ENCODE results near the gene TMED8.
"Not testable (repeated sequence)": the region's sequence is repeated elsewhere in the genome, so short reads cannot be mapped to it uniquely, and the experiment has no call there.

The TMED8 gene, protein sequence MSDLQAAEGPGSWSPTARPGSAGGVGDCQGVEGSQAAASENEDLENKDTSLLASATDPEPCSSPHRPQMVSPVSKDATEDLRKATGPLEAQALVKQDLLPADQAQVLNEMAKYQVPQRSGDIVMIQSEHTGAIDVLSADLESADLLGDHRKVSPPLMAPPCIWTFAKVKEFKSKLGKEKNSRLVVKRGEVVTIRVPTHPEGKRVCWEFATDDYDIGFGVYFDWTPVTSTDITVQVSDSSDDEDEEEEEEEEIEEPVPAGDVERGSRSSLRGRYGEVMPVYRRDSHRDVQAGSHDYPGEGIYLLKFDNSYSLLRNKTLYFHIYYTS

DNA sequence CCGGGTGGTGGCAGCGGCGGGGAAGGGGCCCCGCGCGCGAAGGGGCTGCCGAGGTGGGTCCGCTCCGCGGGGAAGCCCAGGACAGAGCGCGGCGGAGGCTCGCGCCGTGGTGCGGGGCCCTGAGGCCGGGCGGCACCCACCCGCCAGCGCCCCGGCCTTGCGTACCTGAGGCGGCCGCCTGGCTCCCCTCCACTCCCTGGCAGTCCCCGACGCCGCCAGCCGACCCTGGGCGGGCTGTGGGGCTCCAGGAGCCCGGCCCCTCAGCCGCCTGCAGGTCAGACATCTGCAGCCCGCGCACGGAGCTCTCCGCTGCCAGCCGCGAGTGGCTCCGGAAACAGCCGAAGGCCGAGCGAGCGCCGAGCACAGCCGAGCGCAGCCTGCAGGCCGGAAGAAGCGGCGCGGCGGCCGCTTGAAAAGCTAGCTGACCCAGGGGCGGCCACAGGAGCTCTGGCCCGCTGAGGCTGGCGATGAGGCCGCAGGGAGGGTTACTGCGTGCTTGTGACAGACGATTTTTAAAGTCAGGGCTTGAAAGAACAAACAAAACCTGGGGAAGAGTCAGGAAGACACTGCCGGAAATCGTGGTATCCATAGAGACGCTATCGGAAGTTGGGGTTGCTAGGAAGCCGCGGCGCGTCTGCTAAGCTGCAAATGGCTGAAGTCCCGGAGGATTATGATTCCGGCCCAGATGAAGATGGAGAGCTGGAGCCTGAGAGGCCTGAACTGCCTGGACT lies at the start of gene TMED8, which contains the start of gene SAMD15:
Gene TMED8, minus strand, starts transcription at position 324 of the 731 bp plus-strand sequence. Its CDS starts 41 bp downstream, at position 283.
Gene SAMD15, plus strand, starts transcription at position 609 of the 731 bp plus-strand sequence. Its CDS starts 40 bp downstream, at position 649.
- DNase-seq = peak; percentile 78

DNA sequence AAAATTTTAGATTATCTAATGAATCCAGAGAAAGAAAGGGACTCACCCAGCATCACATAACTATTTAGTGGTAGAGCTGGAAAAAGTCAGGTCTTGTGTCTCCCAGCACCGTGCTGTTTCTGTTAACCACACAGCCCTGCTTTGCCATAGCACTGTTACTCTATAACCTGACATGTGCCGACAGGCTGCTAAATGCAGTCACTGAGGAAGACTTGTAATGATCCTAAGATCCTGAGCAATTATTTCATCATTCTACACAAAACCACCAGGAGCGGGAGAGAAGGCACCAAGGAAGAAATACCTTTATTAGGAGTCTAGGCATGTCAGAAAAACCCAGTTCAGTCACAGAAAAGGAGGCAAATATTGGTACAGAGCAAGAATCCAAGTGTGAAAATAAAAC lies 49.5 kb upstream of the TMED8 start:
- no peak for DNase-seq

DNA sequence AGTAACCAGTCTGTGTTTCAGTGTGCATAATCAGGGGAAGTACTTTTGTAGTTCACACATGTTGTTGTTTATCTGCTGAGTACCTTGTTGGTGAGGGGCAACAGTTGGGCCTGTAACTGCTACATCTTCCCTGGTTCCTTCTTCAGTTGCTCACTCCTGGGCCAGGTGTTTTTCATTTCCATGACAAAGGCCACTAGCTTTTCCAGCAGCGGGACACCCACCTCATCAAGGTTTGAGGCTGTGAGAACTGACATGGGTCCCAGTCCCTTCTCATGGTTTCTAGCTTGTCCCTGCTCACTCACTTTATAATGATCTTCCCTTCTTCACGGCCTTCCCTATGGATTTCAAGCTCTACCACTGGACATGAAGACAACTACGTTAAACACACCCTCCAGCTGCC lies 48.0 kb upstream of the TMED8 start:
- no peak for DNase-seq

DNA sequence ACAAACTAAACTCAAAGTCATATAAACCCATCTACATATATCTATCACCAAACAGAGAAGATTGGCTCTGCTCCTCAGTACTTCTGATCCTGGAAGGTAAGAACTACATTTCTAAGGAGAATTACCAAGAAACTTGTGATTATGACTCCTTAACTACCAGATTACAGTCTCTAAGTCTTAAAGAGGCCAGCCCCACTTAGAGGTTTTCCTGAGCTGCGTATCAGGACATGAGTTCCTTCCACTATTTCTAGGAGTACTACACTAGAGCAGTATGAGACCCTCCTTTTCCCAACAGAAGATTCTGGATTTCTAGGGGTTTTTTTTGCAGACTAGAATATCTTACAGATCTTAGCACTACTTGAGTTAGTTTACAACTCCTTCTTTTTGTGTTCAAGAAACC lies 46.5 kb upstream of the TMED8 start, which contains the start of gene NOXRED1:
Gene NOXRED1, minus strand, starts transcription at position 101 of the 400 bp plus-strand sequence. CDS start 634 bp downstream, outside the sequence.
- DNase-seq = no peak

DNA sequence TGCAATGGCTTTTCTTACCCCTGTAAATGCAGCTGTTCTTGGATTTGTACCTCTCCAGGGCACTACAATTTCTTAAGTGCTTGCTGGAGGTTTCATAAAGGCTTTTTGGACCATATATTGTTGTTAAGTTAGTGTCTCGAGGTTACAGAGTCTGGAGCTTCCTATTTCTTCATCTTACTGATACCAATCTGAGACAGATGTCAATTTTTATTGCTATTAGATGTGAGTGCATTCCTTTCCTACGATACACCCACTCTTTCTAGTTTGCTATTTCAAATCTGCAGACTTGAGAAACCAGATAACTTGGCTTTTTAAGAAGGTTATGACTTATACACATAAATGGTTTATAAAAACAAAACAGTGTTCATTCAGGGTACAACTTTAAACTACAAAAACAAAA lies 44.3 kb upstream of the TMED8 start:
- no peak for DNase-seq

DNA sequence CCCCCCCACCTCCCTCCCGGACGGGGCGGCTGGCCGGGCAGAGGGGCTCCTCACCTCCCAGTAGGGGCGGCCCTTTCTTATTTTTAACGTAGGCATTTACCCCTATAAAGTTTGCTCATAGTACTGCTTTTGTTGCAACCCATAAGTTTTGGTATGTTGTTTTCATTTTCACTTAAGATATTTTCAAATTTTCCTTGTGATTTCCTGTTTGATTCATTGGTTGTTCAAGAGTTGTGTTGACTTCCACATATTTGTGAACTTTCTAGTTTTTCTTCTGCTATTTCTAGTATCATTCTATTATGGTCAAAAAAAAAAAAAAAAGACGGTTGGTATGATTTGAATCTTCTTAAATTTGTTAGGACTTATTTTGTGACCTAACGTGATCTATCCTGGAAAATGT lies 39.9 kb upstream of the TMED8 start:
- peak; percentile 33 for DNase-seq

DNA sequence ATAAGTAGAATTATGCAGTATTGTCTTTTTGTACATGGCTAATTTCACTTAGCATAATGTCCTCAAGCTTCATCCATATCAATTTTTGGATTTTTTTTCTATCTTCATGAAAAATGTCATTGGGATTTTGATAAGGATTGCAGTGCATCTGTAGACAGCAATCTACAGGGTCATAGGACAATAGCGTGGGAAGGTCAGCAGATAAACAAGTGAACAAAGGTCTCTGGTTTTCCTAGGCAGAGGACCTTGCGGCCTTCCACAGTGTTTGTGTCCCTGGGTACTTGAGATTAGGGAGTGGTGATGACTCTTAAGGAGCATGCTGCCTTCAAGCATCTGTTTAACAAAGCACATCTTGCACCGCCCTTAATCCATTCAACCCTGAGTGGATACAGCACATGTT lies 39.2 kb upstream of the TMED8 start:
- DNase-seq = not testable (repeated sequence)

DNA sequence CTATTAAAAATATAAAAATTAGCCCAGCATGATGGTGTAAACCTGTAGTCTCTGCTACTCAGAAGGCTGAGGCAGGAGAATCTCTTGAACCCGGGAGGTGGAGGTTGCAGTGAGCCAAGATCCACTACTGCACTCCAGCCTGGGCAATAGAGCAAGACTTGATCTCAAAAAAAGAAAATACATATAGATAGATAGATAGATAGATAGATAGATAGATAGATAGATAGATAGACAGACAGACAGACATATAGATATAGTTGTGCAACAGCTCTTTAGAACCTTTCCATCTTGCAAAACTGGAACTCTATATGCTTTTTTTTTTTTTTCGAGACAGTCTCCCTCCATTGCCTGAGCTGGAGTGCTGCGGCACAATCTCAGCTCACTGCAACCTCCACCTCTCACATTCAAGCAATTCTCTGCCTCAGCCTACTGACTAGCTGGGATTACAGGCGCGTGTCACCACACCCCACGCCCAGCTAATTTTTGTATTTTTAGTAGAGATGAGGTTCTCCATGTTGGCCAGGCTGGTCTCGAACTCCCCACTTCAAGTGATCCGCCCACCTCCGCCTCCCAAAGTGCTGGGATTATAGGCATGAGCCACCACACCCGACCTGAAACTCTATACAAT lies 38.6 kb upstream of the TMED8 start:
- not testable (repeated sequence) for DNase-seq

DNA sequence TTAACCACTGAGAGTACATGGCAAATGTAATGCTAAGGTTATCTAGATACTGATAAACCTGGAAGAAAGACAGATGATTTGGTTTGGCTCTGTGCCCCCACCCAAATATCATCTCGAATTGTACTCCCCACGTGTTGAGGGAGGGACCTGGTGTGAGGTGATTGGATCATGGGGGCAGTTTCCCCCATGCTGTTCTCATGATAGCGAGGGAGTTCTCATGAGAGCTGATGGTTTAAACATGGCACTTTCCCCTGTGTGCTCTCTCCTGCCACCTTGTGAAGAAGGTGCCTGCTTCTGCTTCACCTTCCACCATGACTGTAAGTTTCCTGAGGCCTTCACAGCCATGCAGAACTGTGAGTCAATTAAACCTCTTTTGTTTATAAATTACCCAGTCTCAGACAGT lies 32.2 kb upstream of the TMED8 start:
- DNase-seq = no peak

DNA sequence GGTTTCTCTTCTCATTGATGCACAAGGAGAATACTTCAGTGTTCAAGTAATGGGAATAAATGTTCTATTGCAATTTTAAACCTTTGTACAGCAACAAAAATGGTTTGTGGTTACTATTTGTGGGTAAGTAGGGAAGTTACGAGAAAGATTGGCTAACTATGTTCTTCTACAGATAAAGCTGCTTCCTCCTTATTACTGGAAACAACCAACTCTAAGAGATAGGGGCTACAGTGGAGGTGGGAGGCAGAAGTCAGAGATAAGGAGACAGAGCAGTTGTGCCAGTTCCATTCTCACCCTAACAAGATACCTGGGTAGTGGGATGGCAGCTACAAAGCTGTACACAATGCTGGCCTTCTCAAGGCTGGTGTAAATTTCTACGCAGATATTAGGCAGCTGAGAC lies 30.3 kb upstream of the TMED8 start:
- peak; percentile 90 for DNase-seq

DNA sequence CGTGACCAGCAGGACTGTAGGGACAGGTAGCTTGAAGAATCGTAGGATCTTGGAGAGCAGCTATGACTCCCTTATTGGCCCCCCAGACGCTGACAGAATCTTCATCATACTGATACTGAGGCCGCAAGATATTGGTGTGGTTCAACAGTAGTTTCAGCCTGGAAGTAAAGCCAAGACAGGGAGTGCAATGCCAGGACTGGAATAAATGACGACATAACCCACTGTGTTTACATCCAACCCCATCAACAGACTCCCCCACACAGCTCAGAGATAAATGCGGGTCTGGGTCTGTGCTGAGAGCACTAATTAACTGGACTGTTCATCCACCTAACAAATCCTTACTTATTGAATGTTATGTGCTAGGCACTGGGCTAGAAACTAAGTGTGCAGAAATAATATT lies 29.8 kb upstream of the TMED8 start:
- DNase-seq = peak; percentile 88

DNA sequence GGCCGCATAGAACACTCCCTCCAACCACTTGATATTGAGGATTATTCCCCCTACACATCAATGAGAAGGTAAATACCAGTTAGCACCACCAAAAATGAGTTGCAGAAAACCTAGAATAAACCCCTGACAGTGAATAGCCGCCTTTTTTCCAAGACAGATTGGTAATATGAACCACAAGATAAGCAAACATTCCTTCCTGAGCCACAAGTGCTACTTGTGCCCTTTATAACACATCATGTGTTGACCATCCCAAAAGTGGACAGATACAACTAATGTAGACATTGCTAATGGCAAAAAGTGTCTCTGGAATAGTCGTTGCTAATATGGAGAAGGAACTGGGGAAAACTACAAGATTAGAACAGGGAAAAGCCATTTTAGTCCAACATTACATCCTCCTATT lies 29.2 kb upstream of the TMED8 start:
- no peak for DNase-seq

DNA sequence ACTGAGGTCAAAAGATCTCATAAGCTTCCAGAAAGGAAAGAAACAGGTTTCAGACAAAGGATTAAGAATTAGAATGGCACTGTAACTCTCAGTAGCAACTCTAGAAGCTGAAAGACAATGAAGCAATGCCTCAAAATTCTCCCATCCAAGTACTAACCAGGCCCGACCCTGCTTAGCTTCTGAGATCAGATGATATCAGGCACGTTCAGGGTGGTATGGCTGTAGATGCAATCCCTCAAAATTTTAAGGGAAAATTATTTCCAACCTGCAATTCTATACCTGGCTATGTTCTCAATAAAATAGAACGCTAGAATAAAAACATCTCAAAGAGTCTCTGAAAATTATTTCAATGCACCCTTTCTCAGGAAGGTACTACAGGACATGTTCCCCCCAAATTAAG lies 26.9 kb upstream of the TMED8 start:
- no peak for DNase-seq

DNA sequence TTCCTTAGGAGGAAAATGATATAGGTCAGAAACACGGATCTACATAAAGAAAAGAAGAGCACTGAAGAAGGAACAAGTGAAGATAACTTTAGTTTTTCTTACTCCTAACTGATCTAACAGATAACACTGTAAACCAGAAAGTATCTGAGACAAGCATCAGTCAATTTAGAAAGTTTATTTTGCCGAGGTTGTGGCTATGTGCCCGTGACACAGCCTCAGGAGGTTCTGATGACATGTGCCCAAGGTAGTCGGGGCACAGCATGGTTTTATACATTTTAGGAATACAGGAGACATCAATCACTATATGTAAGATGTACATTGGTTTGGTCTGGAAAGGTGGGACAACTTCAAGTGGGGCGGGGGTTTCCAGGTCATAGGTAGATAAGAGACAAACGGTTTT lies 23.3 kb upstream of the TMED8 start:
- no peak for DNase-seq

DNA sequence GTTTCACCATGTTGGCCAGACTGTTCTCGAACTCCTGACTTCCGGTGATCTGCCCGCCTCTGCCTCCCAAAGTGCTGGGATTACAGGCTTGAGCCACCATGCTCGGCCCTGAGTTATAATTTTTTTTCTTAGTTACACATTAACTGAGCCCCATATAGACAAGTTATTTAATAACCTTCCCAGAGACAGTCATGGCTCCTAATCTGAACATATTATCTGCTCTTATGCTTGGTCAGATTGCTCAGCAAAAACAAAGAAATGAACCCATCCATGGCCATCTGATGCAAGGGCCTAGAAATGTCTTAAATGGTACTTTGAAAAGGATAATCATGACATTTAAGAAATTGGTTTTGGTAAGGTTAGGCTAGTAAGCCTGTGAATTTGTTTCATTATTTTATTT lies 13.3 kb upstream of the TMED8 start:
- DNase-seq = no peak

DNA sequence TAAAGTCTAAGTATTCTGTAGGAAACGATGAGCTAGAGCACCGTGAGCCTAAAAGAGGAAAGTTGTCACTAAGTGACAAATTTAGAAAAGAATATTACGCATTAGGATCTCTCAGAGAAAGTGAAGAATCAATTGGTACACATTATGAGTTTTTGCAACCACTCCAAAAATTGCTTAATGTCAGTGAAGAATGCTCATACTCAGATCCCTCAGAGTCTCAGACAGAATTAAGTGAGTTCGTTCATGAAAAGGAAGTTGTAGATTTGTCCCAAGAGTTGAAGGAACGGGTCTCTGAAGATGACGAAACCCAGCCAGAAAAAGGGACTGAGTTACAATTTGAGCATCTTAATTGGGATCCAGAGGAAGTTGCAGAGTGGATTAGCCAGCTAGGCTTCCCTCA lies 1.8 kb upstream of the TMED8 start:
- DNase-seq = peak; percentile 91

DNA sequence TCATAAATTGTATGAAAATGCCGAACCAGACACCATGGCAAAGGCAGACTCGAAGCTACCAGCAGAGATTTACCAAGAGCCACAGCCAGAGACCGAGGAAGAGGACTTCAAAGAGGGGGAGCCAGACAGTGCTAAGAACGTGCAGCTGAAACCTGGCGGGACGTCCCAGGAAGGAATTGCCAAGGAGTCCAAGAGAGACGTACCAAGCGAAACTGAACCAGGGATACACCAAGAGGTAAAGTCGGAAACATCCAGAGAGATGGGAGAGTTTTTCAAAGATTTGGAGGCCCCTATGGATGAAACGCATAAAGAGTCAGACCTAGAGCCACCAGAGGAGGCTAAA lies 579 bp upstream of the TMED8 start:
- DNase-seq = no peak

DNA sequence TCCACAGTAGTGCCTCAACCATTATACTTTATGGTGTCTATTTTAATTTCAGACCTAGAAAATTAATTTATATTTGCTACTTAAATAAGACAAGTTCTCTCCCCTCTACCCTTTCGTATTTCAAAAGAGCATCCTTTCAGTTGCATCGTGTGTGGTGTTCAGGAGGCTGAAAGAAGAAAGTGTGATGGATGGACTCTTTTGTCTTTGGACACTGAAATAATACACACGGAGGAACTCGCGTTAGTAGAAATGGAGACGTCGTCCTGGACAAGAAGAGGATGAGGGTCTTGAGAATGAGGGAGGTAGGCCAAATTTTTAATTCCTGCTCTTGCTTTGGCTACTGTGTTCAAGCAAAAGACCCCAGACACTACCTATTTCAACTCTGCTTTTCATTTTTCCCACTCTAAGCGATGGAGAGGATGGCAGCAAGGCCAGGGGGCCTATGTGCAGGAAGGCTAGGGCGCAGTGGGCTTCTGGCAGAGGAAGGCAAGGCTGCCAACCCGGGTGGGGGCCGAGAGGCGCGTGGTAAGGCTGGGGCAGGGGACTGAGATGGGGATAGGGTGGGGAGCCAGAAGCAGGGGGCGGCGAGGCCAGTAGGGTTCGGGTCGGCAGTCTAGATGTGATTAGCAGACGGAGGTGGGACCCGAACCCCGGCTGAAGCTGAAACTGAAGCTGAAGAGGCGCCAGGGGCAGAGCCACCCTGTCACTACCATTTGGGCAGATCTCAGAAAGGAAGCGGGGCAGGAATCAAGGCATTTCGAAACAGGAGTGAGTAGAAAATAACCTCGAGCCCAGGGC lies 722 bp downstream of the TMED8 start:
- DNase-seq = peak; percentile 33

DNA sequence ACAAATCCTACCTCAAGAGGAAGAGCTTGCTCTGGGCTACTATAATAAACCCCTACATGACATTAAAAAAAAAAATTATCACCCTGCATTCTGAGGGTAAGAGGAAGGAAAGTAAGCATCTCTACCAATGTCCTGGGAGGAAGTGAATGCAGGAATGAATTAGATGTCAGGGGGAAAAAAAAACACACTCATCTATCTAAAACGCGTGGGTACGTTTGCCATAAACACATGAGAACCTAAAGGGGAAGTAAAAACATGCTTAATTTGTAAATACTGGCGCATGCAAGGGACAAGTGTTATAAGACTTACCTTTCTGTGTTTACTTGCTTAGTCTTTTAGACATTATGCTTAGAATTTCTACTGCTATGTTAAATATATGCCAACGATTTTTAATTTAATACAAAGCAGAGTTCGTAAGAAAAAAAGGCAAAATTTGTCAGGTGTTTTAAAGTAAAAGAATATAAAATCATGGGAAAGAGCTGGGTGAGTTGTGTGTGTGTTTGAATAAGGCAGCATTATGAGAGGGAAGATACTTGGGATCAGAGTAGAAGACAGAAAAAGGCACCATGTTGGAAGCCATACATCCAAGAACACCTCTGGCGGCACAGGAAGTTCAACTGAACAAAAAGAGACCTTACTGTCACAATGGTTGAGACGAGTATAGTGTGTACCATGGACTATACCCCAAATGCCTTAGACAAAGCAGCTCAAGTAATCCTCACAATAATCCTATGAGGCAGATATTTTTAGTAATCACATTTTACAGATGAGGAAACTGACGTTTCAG lies 1.5 kb downstream of the TMED8 start:
- peak; percentile 74 for DNase-seq

DNA sequence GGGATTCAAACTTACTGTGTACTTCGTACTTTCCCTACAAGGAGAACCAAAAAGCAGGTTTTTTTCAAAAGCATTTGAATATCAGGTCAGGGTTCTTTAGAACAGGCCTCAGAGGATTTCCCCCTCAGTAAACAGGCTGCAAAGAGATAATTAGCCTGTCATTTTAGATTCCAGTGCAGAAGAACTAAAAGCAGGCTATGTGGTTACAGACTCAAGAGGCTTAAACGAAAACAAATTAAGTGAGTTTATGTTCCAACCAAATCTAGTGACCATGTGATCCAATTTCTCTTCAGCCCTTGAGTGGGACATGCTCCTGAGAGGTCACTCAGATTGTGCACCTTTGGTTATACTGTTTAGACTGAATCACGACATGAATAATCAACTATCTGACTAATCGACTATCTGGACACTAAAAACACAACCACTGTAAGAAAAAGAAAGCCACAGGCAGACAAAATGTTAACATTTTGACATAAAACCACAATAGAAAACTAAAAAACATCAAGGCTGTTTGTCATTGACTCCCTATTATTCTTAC lies 4.5 kb downstream of the TMED8 start:
- no peak for DNase-seq

DNA sequence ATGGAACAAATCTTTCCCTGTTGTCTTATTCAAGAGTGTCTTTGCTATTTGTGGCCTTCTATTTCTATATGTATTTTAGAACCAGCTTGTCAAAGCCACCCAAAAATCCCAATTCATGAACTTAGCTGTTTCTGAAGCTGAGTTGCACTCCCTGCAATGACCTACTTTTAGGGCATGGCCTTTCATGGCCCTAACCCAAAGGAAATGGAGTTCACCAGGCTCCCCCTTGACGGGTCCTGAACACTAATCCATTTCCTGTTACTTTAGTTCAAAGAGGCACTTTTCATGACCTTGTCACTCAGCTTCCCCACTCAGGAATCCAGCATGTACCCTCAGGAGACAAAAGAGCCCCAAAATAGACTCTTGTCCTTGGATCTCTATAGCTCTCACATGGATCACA lies 7.6 kb downstream of the TMED8 start:
- DNase-seq = peak; percentile 60

DNA sequence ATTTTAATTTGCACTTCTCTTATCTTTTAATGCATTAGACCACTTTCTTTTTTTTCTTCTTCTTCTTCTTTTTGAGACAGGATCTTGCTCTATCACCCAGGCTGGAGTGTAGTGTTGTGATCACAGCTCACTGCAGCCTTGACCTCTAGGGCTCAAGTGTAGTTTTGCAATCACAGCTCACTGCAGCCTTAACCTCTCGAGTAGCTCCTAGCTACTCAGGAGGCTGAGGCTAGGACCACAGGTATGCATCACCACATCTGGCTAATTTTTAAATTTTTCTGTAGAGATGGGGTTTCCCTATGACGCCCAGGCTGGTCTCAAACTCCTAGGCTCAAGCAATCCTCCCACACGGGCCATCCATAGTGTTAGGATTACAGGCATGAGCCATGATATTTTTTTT lies 12.7 kb downstream of the TMED8 start:
- peak; percentile 45 for DNase-seq

All from MV-4-11 (cell line).